Coronary artery (tissue), 2 donors: Measurements from ENCODE around the gene WFDC8.

Experiments
- DNase-seq: peaks from one replicate; pipeline ENCODE4 v3.0.0-alpha.2; 2017; ENCODE audit warnings: low spot score
- H3K27ac ChIP-seq, 2 donors: fragments of 200-600 bp; sonication (generic); one replicate each; pipeline ENCODE4 v1.5.1; 2016 to 2019
- H3K4me3 ChIP-seq: fragments of 200-600 bp; sonication (generic); 2 replicates; pipeline ENCODE4 v1.5.1; 2016; ENCODE audit warnings: mild to moderate bottlenecking, moderate library complexity
- TF ChIP-seq, protein P1 (sequence below): fragments of 200-600 bp; sonication (generic); IDR thresholded peaks from one replicate; pipeline ENCODE4 v1.5.1; 2019; ENCODE audit warnings: antibody characterized with exemption

WFDC8 gene

DNA sequence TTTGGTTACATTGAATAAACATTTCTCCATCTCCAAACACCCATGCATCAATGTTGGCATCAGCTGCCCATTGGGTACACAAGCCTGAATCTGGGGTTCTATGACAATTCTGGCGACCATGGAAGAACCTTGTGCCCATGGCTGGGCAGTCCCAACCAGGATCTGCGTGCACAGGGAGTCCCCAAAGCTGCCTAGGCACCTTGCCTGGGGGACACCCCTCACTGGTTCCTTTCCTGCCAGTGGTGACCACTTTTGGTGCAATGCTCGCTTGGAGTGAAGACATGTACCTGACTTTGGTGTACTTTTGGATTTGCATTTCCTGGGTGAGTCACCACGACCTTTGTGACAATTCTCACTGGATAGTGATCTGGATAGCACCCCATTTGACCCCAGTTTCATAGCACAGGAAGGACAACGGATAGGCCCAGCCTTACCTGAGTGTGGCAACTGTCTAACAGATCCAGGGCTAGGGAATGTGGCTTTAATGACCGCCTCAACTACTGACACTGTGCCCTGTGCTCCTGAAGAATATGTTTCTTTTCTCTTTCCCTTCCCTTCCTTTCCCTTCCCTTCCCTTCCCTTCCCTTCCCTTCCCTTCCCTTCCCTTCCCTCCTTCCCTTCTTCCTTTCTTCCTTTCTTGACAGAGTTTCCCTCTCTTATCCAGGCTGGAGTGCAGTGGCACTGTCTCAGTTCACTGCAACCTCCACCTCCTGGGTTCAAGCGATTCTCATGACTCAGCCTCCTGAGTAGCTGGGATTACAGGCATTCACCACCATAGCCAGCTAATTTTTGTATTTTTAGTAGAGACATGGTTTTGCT is 70.8 kb downstream of the WFDC8 start:
- TF ChIP-seq, protein P1, sequence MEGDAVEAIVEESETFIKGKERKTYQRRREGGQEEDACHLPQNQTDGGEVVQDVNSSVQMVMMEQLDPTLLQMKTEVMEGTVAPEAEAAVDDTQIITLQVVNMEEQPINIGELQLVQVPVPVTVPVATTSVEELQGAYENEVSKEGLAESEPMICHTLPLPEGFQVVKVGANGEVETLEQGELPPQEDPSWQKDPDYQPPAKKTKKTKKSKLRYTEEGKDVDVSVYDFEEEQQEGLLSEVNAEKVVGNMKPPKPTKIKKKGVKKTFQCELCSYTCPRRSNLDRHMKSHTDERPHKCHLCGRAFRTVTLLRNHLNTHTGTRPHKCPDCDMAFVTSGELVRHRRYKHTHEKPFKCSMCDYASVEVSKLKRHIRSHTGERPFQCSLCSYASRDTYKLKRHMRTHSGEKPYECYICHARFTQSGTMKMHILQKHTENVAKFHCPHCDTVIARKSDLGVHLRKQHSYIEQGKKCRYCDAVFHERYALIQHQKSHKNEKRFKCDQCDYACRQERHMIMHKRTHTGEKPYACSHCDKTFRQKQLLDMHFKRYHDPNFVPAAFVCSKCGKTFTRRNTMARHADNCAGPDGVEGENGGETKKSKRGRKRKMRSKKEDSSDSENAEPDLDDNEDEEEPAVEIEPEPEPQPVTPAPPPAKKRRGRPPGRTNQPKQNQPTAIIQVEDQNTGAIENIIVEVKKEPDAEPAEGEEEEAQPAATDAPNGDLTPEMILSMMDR: no peak
- DNase-seq: no peak
- Histone ChIP-seq H3K27ac (no peak overlapping the region), H3K4me3 (no peak overlapping the region)

DNA sequence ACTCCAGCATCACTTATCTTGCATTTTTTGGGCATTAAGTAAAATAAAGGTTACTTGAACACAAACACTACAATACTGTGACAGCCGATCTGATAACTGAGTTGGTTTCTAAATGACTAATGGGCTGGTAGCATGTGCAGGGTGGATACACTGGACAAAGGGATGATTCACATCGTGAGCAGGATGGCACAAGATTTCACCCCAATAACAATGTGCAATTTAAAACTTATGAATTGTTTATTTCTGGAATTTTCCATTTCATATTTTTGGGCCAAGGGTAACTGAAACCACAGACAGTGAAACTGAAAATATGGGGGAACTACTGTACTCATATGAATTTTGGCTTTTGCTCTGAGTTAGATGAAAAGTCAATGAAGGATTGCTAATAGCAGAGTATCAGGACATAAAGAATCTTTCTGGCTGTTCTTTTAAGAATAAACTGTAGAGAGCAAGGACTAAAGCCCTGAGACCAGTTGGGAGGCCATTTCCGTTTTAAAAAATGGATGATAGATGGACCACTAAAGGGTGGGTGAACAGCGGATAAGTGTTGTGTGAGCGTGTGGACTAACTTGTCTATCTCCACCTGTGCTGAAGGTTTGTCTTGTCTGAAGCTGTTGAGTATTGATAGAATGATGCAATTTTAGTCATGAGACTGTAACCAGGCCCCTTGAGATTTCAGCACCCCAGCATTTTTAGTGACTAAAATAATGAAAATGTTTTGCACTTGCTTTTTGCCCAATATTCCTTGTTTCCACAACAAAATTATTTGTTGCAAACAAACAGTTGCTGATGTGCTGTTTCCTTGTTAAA is 71.9 kb downstream of the WFDC8 start:
- TF ChIP-seq, protein P1: no peak
- no peak overlapping the region for H3K27ac ChIP-seq
- DNase-seq: no peak
- H3K4me3 ChIP-seq: no peak overlapping the region

DNA sequence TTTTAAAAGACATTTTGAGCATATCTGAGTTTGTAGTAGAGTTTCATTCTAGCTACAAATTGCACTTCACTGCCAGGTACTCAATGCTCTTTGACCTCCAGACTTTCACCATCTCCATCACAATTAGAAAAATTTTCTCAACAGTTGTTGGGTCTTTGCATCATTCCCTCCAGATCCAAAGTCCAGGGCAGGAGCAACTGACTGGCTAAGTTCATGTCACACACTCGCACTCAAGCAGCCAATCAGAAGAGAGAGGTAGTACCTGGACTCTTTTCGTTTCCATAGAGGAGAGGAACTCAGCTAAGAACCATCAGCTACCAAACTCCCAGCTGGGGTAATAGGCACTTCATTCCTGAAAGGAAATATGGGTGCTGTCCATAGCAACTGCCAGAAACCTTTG is 72.7 kb downstream of the WFDC8 start:
- TF ChIP-seq, protein P1: no peak
- no peak for DNase-seq
- Histone ChIP-seq H3K27ac (no peak overlapping the region), H3K4me3 (no peak overlapping the region)

DNA sequence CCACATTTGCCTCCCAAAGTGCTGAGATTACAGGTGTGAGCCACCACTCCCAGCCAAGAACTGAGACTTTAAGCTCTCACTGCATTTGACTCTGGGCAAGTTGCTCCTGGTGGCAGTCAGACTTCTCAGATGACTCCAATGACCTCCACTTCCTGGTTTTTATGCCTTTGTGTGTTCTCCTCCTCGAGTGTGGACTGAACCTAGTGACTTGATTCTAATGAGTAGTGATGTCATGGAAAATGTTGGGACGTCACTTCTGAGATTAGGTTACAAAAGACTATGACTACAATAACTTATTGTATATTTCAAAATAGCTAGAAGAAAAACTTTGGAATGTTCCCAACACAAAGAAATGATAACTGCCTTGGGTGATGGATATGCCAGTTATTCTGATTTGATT is 75.7 kb downstream of the WFDC8 start:
- H3K27ac ChIP-seq: no peak overlapping the region
- DNase-seq: no peak
- TF ChIP-seq, protein P1: no peak

DNA sequence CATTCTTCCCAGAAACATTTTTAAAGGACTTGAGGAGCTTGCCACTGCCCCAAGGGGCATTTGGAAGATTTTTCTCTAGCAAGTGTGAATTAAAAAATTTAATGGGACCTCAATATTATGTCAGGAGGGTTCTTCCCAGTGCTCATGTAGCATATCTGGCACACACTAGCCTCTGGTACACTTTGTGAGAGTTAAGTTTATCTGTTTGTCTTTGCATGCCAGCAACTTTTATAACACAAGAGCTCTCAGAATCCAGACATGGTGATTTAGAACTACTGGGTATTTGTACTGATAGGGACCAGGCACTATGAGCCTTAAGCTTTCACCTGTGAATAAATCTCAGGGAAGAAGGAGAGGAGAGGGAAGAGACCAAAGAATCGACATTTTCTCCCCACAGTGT is 76.5 kb downstream of the WFDC8 start:
- TF ChIP-seq, protein P1: no peak
- Histone ChIP-seq H3K27ac (no peak overlapping the region), H3K4me3 (no peak overlapping the region)
- no peak for DNase-seq

More for the DNA sequence above, 75.7 kb downstream of the WFDC8 start:
- no peak overlapping the region for H3K4me3 ChIP-seq
